Nephron (organoid): ENCODE measurements around the gene UBE4A.

Source experiments
- H3K27ac Mint-ChIP-seq, 3 experiments: 2 replicates each; pipeline ENCODE4 v1.8.0; 2020; ENCODE audit warnings: mixed read lengths in 3 of 3, mild to moderate bottlenecking in 2 of 3, moderate library complexity in 1 of 3
- H3K27me3 Mint-ChIP-seq: 2 replicates; pipeline ENCODE4 v1.8.0; 2021; ENCODE audit warnings: low read depth, mild to moderate bottlenecking, moderate library complexity, mixed read lengths
- H3K36me3 Mint-ChIP-seq: 2 replicates; pipeline ENCODE4 v1.8.0; 2020; ENCODE audit warnings: low read depth, mixed read lengths
- H3K4me1 Mint-ChIP-seq: 2 replicates; pipeline ENCODE4 v1.8.0; 2020; ENCODE audit warnings: mixed read lengths
- H3K4me3 Mint-ChIP-seq, 3 experiments: 2 replicates each; pipeline ENCODE4 v1.8.0; 2020; ENCODE audit warnings: mild to moderate bottlenecking in 3 of 3, mixed read lengths in 3 of 3, moderate library complexity in 2 of 3
- H3K9me3 Mint-ChIP-seq: 2 replicates; pipeline ENCODE4 v1.8.0; 2020; ENCODE audit warnings: mixed read lengths
- CTCF ChIP-seq, 3 experiments: fragments of 200-600 bp; sonication (generic); IDR thresholded peaks; one replicate each; pipeline ENCODE4 v1.5.0; 2021; ENCODE audit warnings: antibody characterized with exemption in 3 of 3; ENCODE audit not compliant: unreplicated experiment in 3 of 3

The UBE4A gene

GRCh38 chr11:118375978-118376377 lies 16.6 kb downstream of the UBE4A start:
- H3K4me3 Mint-ChIP-seq, result no peak overlapping the region
- no peaks in the 10 kb centered on the region for H3K27me3 Mint-ChIP-seq
- H3K4me1 Mint-ChIP-seq, result no peaks in the 10 kb centered on the region
- H3K36me3 Mint-ChIP-seq, result peaks cover 68% of the 10 kb centered on the region
- H3K27ac Mint-ChIP-seq, result no peak overlapping the region
- no peaks in the 10 kb centered on the region for H3K9me3 Mint-ChIP-seq
- TF ChIP-seq CTCF (IDR thresholded peaks at IDR 0.05; ENCODE audit: unreplicated experiment in 3 of 3), result no peak

- H3K36me3 Mint-ChIP-seq, result peaks cover 54% of the 10 kb centered on the region
- TF ChIP-seq CTCF (IDR thresholded peaks at IDR 0.05; ENCODE audit: unreplicated experiment in 3 of 3), result no peak
- H3K27me3 Mint-ChIP-seq, result no peaks in the 10 kb centered on the region
- no peak overlapping the region for H3K27ac Mint-ChIP-seq
- H3K4me3 Mint-ChIP-seq, result no peak overlapping the region
- no peaks in the 10 kb centered on the region for H3K9me3 Mint-ChIP-seq
- no peaks in the 10 kb centered on the region for H3K4me1 Mint-ChIP-seq
Measured at GRCh38 chr11:118379497-118379896, 20.1 kb downstream of the UBE4A start.

- Mint-ChIP-seq H3K9me3 (no peaks in the 10 kb centered on the region), H3K4me1 (no peaks in the 10 kb centered on the region), H3K27me3 (no peaks in the 10 kb centered on the region), H3K4me3 (no peak overlapping the region), H3K27ac (no peak overlapping the region), H3K36me3 (peaks cover 54% of the 10 kb centered on the region)
- no peak for TF ChIP-seq CTCF (IDR thresholded peaks at IDR 0.05; ENCODE audit: unreplicated experiment in 3 of 3)
Measured at GRCh38 chr11:118380571-118380970, 21.2 kb downstream of the UBE4A start.

GRCh38 chr11:118382954-118383353 lies 23.6 kb downstream of the UBE4A start:
- H3K4me3 Mint-ChIP-seq, result no peak overlapping the region
- H3K9me3 Mint-ChIP-seq, result no peaks in the 10 kb centered on the region
- H3K27me3 Mint-ChIP-seq, result no peaks in the 10 kb centered on the region
- no peak overlapping the region for H3K27ac Mint-ChIP-seq
- TF ChIP-seq CTCF (IDR thresholded peaks at IDR 0.05; ENCODE audit: unreplicated experiment in 3 of 3), result no peak
- peaks cover 59% of the 10 kb centered on the region for H3K36me3 Mint-ChIP-seq
- H3K4me1 Mint-ChIP-seq, result no peaks in the 10 kb centered on the region

- Mint-ChIP-seq H3K27me3 (no peaks in the 10 kb centered on the region), H3K27ac (no peak overlapping the region), H3K36me3 (peaks cover 55% of the 10 kb centered on the region)
Measured at GRCh38 chr11:118383657-118384056, 24.3 kb downstream of the UBE4A start.

More at GRCh38 chr11:118383657-118384056, 24.3 kb downstream of the UBE4A start:
- no peak overlapping the region for H3K4me3 Mint-ChIP-seq
- no peaks in the 10 kb centered on the region for H3K4me1 Mint-ChIP-seq
- no peak for TF ChIP-seq CTCF (IDR thresholded peaks at IDR 0.05; ENCODE audit: unreplicated experiment in 3 of 3)
- H3K9me3 Mint-ChIP-seq, result no peaks in the 10 kb centered on the region
